Measurements from ENCODE around the gene BSDC1. TPM values are rescaled to one million over a fixed set of nuclear protein-coding genes. Genes with fewer than 3 reads are reported as not detected.

Gene BSDC1
- total and polyA plus RNA-seq, 2 of the 13 experiments (the other 11 are each of a cell fraction or from before 2014, with no cell fraction given): 40.3 to 64.2 TPM

GRCh38 chr1:32351399-32352238 is 42.6 kb downstream of the BSDC1 start (continued):
- TF ChIP-seq EP300 (IDR thresholded peaks at IDR 0.05; ENCODE audit: low read depth in 2 of 2, low read length in 2 of 2) (no peak), EP300 (CRISPR knock-in tag; IDR thresholded peaks at IDR 0.05; ENCODE audit: borderline replicate concordance) (no peak), CREB1 (IDR thresholded peaks at IDR 0.05) (no peak), CREB1 (CRISPR knock-in tag; IDR thresholded peaks at IDR 0.05) (no peak), MZF1 (CRISPR knock-in tag; IDR thresholded peaks at IDR 0.05; ENCODE audit: borderline replicate concordance) (no peak), NR2F2 (IDR thresholded peaks at IDR 0.05; ENCODE audit: borderline replicate concordance, low read depth) (no peak), FUBP1 (CRISPR knock-in tag; IDR thresholded peaks at IDR 0.05; ENCODE audit: borderline replicate concordance) (no peak), POLR2G (IDR thresholded peaks at IDR 0.05; ENCODE audit: low read depth, low read length) (peak; percentile 80), ZNF547 (CRISPR knock-in tag; IDR thresholded peaks at IDR 0.05) (peak; percentile 68; the same call in 1 of the 2 replicates), NFKBIZ (CRISPR knock-in tag; IDR thresholded peaks at IDR 0.05) (no peak), ZFP37 (CRISPR knock-in tag; IDR thresholded peaks at IDR 0.05; ENCODE audit: borderline replicate concordance) (no peak), ZNF768 (CRISPR knock-in tag; IDR thresholded peaks at IDR 0.05) (0 out of 2 replicates have a peak, but pooled peaks have one; percentile 20), KDM4B (CRISPR knock-in tag; IDR thresholded peaks at IDR 0.05) (no peak), ELK4 (CRISPR knock-in tag; IDR thresholded peaks at IDR 0.05; ENCODE audit: borderline replicate concordance) (no peak), XRCC5 (optimal IDR thresholded peaks at IDR 0.05; ENCODE audit: low read length) (peak; percentile 25), HNF4A (CRISPR knock-in tag; IDR thresholded peaks at IDR 0.05) (no peak), ZNF614 (CRISPR knock-in tag; IDR thresholded peaks at IDR 0.05; ENCODE audit: borderline replicate concordance) (no peak), ZNF446 (CRISPR knock-in tag; IDR thresholded peaks at IDR 0.05) (no peak; the same call in 1 of the 2 replicates), ZZZ3 (CRISPR knock-in tag; IDR thresholded peaks at IDR 0.05; ENCODE audit: borderline replicate concordance) (no peak), MEF2D (CRISPR knock-in tag; IDR thresholded peaks at IDR 0.05) (no peak), ZNF30 (CRISPR knock-in tag; IDR thresholded peaks at IDR 0.05) (0 out of 2 replicates have a peak, but pooled peaks have one; percentile 22), ZNF782 (CRISPR knock-in tag; IDR thresholded peaks at IDR 0.05; ENCODE audit: borderline replicate concordance) (no peak), FOXA3 (CRISPR knock-in tag; IDR thresholded peaks at IDR 0.05) (peak; percentile 34; the same call in 1 of the 2 replicates), ZFP62 (CRISPR knock-in tag; IDR thresholded peaks at IDR 0.05) (no peak), ELF3 (CRISPR knock-in tag; IDR thresholded peaks at IDR 0.05) (0 out of 2 replicates have a peak, but pooled peaks have one; percentile 33), IKZF5 (CRISPR knock-in tag; IDR thresholded peaks at IDR 0.05) (no peak; the same call in 1 of the 2 replicates), ZNF652 (CRISPR knock-in tag; IDR thresholded peaks at IDR 0.05; ENCODE audit: borderline replicate concordance, low read depth) (no peak), SATB2 (CRISPR knock-in tag; IDR thresholded peaks at IDR 0.05) (no peak), ZNF546 (CRISPR knock-in tag; conservative IDR thresholded peaks at IDR 0.05) (no peak; the same call in 1 of the 2 replicates)

All from HepG2 (cell line).